Measurements from ENCODE around the gene PLXDC2. TPM values are rescaled to one million over a fixed set of nuclear protein-coding genes. Genes with fewer than 3 reads are reported as not detected.

The PLXDC2 gene
- total RNA-seq, 1 experiment from 2014 or later: 0.20 TPM

DNA sequence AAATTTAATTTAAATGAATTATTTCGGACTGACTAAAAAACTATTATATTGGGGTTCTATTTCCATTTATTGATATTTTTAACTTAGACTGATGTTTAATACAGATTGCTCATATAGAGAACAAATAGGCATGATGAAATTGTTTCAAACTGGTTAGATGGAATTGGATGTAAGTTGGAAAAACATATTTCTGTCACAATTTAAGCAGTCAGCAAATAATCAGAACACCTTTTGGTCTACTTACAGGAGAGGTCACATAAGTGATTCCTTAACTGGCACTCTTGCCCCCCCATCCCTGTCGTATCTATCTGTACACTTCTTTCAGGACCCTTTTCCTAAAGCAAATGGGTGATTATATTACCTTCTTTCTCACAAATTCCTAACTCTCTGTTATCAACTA, 138.4 kb downstream of the PLXDC2 start:
- H3K9me3 ChIP-seq (ENCODE audit: control insufficient read depth in 1 of 2, insufficient read depth in 1 of 2, low read depth in 1 of 2, low read length in 2 of 2): peaks cover 0 to 23% of the 10 kb centered on the region in 2 experiments; a peak in 2 of 4 replicates
- DNase-seq (ENCODE audit: low read depth, low spot score): no peak
- ChIA-PET CTCF (no interaction called here), RAD21 (ENCODE audit: low non-redundant PET in 1 of 2, low total read pairs in 2 of 2, uncharacterized antibody in 2 of 2, unreplicated experiment in 2 of 2) (no interaction called here), POLR2A (no interaction called here)
- H3K79me2 ChIP-seq (ENCODE audit: insufficient read depth, low read length): no peaks in the 10 kb centered on the region
- H3K4me2 ChIP-seq (ENCODE audit: low read length): no peak overlapping the region
- no peak overlapping the region for H3K27ac ChIP-seq (ENCODE audit: low read depth, low read length)
- no peaks in the 10 kb centered on the region for H3K36me3 ChIP-seq (ENCODE audit: control insufficient read depth in 1 of 2, insufficient read depth in 2 of 2, low read length in 2 of 2)
- no peak overlapping the region for H2AFZ ChIP-seq (ENCODE audit: low read depth, low read length, poor library complexity, severe bottlenecking)
- H3K27me3 ChIP-seq (ENCODE audit: insufficient read depth, low read length): no peaks in the 10 kb centered on the region
- intact Hi-C loops (cut with micrococcal nuclease): no loop called here
- no TSS peak for BruUV-seq (replicated peaks)
- TF ChIP-seq, protein P1, sequence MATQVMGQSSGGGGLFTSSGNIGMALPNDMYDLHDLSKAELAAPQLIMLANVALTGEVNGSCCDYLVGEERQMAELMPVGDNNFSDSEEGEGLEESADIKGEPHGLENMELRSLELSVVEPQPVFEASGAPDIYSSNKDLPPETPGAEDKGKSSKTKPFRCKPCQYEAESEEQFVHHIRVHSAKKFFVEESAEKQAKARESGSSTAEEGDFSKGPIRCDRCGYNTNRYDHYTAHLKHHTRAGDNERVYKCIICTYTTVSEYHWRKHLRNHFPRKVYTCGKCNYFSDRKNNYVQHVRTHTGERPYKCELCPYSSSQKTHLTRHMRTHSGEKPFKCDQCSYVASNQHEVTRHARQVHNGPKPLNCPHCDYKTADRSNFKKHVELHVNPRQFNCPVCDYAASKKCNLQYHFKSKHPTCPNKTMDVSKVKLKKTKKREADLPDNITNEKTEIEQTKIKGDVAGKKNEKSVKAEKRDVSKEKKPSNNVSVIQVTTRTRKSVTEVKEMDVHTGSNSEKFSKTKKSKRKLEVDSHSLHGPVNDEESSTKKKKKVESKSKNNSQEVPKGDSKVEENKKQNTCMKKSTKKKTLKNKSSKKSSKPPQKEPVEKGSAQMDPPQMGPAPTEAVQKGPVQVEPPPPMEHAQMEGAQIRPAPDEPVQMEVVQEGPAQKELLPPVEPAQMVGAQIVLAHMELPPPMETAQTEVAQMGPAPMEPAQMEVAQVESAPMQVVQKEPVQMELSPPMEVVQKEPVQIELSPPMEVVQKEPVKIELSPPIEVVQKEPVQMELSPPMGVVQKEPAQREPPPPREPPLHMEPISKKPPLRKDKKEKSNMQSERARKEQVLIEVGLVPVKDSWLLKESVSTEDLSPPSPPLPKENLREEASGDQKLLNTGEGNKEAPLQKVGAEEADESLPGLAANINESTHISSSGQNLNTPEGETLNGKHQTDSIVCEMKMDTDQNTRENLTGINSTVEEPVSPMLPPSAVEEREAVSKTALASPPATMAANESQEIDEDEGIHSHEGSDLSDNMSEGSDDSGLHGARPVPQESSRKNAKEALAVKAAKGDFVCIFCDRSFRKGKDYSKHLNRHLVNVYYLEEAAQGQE (IDR thresholded peaks at IDR 0.05; ENCODE audit: low read depth): no peak
- TF ChIP-seq EZH2phosphoT487 (IDR thresholded peaks at IDR 0.05; ENCODE audit: borderline replicate concordance) (no peak), EZH2 (IDR thresholded peaks at IDR 0.05) (no peak), SIN3A (IDR thresholded peaks at IDR 0.05; ENCODE audit: low read depth) (no peak), POLR2AphosphoS5 (IDR thresholded peaks at IDR 0.05; ENCODE audit: low read depth, low read length) (no peak), EGR1 (IDR thresholded peaks at IDR 0.05; ENCODE audit: low read depth) (no peak), ZNF274 (IDR thresholded peaks at IDR 0.05; ENCODE audit: low read depth, low read length) (no peak), TCF7L2 (IDR thresholded peaks at IDR 0.05; ENCODE audit: borderline replicate concordance, extremely low read depth, insufficient read depth, insufficient read length) (no peak), SRF (IDR thresholded peaks at IDR 0.05; ENCODE audit: low read depth) (no peak), ELF1 (IDR thresholded peaks at IDR 0.05; ENCODE audit: borderline replicate concordance, low read depth) (no peak), FOSL1 (IDR thresholded peaks at IDR 0.05; ENCODE audit: low read depth) (no peak), SP1 (IDR thresholded peaks at IDR 0.05; ENCODE audit: low read depth) (no peak), CEBPB (IDR thresholded peaks at IDR 0.05; ENCODE audit: low read depth) (no peak), JUND (IDR thresholded peaks at IDR 0.05) (no peak), POLR2A (IDR thresholded peaks at IDR 0.05; ENCODE audit: borderline replicate concordance, extremely low read depth, insufficient read depth, insufficient read length) (no peak)
- TF ChIP-seq, protein P2, sequence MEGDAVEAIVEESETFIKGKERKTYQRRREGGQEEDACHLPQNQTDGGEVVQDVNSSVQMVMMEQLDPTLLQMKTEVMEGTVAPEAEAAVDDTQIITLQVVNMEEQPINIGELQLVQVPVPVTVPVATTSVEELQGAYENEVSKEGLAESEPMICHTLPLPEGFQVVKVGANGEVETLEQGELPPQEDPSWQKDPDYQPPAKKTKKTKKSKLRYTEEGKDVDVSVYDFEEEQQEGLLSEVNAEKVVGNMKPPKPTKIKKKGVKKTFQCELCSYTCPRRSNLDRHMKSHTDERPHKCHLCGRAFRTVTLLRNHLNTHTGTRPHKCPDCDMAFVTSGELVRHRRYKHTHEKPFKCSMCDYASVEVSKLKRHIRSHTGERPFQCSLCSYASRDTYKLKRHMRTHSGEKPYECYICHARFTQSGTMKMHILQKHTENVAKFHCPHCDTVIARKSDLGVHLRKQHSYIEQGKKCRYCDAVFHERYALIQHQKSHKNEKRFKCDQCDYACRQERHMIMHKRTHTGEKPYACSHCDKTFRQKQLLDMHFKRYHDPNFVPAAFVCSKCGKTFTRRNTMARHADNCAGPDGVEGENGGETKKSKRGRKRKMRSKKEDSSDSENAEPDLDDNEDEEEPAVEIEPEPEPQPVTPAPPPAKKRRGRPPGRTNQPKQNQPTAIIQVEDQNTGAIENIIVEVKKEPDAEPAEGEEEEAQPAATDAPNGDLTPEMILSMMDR (IDR thresholded peaks at IDR 0.05 in 2 of 3, conservative IDR thresholded peaks at IDR 0.05 in 1 of 3; ENCODE audit: borderline replicate concordance in 1 of 3, insufficient read depth in 1 of 3, low read depth in 2 of 3, low read length in 2 of 3): no peak
- TF ChIP-seq, protein P3, sequence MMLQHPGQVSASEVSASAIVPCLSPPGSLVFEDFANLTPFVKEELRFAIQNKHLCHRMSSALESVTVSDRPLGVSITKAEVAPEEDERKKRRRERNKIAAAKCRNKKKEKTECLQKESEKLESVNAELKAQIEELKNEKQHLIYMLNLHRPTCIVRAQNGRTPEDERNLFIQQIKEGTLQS (IDR thresholded peaks at IDR 0.05): no peak
- TF ChIP-seq, protein P4, sequence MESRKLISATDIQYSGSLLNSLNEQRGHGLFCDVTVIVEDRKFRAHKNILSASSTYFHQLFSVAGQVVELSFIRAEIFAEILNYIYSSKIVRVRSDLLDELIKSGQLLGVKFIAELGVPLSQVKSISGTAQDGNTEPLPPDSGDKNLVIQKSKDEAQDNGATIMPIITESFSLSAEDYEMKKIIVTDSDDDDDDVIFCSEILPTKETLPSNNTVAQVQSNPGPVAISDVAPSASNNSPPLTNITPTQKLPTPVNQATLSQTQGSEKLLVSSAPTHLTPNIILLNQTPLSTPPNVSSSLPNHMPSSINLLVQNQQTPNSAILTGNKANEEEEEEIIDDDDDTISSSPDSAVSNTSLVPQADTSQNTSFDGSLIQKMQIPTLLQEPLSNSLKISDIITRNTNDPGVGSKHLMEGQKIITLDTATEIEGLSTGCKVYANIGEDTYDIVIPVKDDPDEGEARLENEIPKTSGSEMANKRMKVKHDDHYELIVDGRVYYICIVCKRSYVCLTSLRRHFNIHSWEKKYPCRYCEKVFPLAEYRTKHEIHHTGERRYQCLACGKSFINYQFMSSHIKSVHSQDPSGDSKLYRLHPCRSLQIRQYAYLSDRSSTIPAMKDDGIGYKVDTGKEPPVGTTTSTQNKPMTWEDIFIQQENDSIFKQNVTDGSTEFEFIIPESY (IDR thresholded peaks at IDR 0.05; ENCODE audit: extremely low read depth, insufficient replicate concordance, low read length): no peak
- TF ChIP-seq, protein P5, sequence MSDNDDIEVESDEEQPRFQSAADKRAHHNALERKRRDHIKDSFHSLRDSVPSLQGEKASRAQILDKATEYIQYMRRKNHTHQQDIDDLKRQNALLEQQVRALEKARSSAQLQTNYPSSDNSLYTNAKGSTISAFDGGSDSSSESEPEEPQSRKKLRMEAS (IDR thresholded peaks at IDR 0.05): no peak
- no peaks in the 10 kb centered on the region for H3K4me1 ChIP-seq (ENCODE audit: control insufficient read depth in 1 of 2, insufficient read depth in 2 of 2, low read length in 2 of 2)
- ATAC-seq: no peak
- H4K20me1 ChIP-seq (ENCODE audit: insufficient read depth): no peaks in the 10 kb centered on the region
- no peak overlapping the region for H3K4me3 ChIP-seq (replicated peaks in 1 of 2; ENCODE audit: low read depth in 1 of 2, low read length in 2 of 2)
- no peak overlapping the region for H3K9ac ChIP-seq (ENCODE audit: low read length)
- H3K9me2 ChIP-seq (ENCODE audit: insufficient read depth): no peaks in the 10 kb centered on the region

Measured in HCT116 (cell line).